Gastroesophageal sphincter (tissue), 3 donors: ENCODE data around the gene GABRG2.

Source experiments
- POLR2A ChIP-seq, 2 donors: fragments of 450-650 bp; IDR thresholded peaks; one replicate each; pipeline ENCODE4 v1.6.1; 2017; ENCODE audit warnings: antibody characterized with exemption in 2 of 2, mild to moderate bottlenecking in 2 of 2, moderate library complexity in 1 of 2
- POLR2AphosphoS5 ChIP-seq: sonication (generic); formaldehyde crosslinking; IDR thresholded peaks from one replicate; pipeline ENCODE4 v1.6.1; 2017; ENCODE audit warnings: antibody characterized with exemption
- TF ChIP-seq, protein P1 (sequence below), 4 experiments: fragments of 200-600 bp in 2 of 4; fragments of 450-650 bp in 2 of 4; sonication (generic) in 1 of 4; IDR thresholded peaks; one replicate each; pipeline ENCODE4 v1.5.1; 2017 to 2019; ENCODE audit warnings: antibody characterized with exemption in 4 of 4, mild to moderate bottlenecking in 2 of 4, moderate library complexity in 2 of 4

DNA sequence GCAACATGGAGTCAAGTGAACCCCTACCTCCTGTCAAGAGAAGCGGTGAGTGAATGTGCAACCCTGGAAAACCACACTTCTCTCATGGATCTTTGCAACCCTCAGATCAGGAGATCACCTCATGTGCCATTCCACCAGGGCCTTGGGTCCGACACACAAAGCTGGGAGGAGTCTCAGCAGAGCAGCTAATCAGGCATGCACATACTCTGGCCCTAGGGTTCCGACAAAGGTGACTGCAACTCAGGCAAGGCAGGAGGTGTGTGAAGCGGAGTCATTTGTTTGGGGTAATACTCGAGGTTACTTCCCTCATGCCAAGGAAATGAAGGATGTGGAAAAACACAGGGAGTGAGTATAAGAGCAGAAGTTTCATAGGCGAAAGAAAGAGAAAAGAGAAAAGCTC is 96.1 kb downstream of the GABRG2 start:
- TF ChIP-seq POLR2AphosphoS5 (no peak), POLR2A (IDR thresholded peaks at IDR 0.05) (no peak)
- TF ChIP-seq, protein P1, sequence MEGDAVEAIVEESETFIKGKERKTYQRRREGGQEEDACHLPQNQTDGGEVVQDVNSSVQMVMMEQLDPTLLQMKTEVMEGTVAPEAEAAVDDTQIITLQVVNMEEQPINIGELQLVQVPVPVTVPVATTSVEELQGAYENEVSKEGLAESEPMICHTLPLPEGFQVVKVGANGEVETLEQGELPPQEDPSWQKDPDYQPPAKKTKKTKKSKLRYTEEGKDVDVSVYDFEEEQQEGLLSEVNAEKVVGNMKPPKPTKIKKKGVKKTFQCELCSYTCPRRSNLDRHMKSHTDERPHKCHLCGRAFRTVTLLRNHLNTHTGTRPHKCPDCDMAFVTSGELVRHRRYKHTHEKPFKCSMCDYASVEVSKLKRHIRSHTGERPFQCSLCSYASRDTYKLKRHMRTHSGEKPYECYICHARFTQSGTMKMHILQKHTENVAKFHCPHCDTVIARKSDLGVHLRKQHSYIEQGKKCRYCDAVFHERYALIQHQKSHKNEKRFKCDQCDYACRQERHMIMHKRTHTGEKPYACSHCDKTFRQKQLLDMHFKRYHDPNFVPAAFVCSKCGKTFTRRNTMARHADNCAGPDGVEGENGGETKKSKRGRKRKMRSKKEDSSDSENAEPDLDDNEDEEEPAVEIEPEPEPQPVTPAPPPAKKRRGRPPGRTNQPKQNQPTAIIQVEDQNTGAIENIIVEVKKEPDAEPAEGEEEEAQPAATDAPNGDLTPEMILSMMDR (IDR thresholded peaks at IDR 0.05) = no peak
